Stimulated activated CD4-positive, alpha-beta T cell treated with anti-CD3 and anti-CD28 coated beads, Interleukin-4, amount 100 ng/mL, for 48 hours (primary cell): ENCODE data around the gene ALK.

ENCODE experiments used
- DNase-seq, 2 donors: peaks; one replicate each; pipeline ENCODE4 v3.0.0-alpha.2; 2020; ENCODE audit warnings: low read depth in 2 of 2

ALK gene

DNA sequence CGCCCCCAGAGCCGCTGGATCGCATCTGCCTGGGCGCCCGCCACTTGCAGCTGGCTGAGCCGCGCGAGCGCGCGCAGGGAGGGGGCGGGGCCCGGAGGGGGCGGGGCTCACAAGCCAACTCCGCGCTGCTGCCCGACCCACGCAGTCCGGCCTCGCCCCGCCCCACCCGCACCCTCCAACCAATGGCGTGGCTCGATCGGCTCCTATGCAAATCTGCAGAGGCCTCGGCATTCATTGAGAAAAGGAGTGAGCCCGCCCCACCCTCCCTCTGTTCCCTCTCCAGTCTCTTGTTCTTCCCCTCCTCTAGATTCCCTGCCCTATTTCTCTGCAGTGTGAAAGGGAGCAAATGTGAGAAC is at the start of gene ALK:
ALK (minus strand) TSS at position 27 of the 356 bp plus-strand sequence. CDS start 927 bp downstream, outside the sequence.
- DNase-seq, result peak; percentile 64 to 69

DNA sequence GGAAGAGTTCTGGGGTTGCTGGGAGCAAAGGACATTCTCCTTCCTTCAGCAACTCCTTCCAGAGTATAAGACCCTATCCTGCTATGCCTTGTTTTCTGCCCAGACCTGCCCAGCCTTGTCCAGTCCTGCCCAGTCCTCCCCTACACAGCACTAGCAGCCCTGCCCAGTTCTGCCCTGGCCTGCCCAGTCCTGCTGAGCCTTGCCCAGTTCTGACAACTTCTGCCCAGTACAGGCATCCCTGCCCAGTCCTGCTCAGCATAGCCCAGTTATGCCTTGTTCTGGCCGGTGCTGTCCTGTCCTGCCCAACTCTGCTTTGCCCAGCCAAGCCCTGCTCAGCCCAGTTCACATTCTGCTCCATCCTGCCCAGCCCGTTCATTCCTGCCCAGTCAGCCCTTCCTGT is 44.9 kb upstream of the ALK start:
- DNase-seq, result no peak

DNA sequence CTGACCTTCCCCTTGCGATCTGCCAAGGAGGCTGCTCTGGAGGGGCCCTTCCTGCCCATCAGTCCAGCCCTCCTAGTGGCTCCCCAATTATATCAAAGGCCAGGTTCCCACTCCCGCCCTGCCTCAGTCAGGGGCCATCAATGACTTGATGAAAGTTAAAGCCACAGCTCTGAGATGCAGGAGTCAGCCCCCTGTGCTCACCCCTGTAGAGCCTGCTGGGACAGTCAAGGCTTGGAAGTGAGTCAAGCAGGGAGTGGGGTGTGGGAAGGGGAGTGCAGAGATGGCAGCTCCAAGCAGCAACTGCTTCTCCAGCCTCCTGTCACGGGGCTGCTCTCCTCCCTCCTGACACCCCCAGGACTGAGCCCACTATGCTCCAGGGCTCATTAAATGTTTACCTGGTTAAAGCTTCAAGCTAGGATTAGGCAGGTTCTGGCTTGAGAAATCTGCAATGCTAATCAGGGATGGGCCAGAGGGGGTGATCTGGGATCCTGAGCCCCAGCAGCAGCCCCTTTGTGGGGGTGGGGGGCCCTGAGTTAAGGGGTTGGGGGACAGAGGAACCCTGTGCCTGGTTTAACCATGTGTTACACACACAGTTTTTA is 42.7 kb upstream of the ALK start:
- DNase-seq, result no peak

DNA sequence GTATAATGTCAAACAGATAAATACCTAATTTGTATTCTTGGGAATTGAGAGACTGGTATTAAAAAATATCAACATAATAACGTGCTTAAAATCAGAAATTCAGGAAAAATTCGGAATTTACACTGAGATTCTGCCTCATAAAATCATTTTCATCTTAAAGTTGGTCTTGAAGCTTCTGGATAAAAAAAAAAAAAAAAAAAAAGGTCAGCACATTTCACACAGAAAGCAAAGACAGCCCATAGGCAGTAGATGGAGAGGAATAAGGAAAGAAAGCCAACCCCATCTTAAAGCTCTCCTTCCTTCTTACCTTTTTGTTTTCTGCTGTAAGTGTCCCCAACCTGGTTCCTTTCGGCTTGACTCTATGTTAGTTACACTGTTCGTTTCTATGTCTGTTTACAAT is 41.5 kb upstream of the ALK start:
- DNase-seq, result no peak

DNA sequence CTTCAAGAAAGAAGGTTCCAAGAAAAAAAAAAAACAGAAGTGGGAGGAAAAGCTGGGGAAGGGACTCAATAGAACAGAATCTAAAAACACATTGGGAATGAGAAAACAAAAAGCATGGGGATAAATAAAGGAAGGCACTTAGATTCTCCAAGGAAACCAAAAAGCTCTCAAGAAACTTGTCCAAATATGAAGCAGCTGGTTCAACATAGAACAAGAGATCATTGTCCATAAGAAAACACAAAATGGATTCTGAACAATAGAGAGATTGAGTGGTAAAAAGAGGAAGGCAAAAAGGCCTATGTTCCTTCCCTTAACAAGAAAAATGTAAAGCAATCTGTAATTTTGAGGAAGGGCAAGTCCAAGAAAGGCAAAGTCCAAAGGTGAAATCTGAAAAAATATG is 32.9 kb upstream of the ALK start:
- no peak for DNase-seq

DNA sequence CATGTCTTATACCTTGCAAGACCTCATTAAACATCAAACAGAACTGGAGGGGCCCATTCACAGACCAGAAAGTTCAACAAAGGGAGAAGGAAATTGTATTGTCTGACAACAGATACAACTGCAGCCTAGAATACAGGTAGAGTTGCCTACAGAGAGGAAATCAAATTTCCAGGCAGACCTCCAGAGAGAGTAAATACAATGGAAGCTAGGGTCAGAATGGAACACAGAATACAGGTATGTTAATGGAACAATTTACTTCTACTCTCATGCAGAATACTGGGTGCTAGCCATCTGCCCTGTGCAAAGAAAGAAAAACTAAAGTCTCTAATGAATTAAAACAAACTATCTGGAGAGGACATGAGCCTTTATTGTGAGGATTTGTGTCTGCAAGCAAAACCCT is 31.6 kb upstream of the ALK start:
- no peak for DNase-seq

DNA sequence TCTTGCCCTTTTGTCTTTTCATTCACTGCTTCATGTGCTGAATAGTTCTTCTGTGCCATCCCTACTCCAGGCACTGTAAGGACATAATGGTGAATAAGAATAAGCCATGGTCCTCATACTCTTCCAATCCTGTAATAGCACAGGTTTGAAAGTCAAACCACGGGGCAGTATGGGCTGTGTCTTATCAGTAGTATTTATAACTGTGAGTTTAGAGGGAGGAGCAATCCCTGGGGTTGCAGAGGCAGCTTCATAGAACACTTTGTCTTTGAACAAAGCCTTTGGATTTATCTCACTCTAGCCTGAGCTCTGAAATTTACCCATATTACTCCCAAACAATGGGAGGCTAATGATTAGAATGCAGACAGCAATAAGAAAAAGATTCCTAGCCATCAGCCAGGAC is 30.2 kb upstream of the ALK start:
- DNase-seq, result no peak

DNA sequence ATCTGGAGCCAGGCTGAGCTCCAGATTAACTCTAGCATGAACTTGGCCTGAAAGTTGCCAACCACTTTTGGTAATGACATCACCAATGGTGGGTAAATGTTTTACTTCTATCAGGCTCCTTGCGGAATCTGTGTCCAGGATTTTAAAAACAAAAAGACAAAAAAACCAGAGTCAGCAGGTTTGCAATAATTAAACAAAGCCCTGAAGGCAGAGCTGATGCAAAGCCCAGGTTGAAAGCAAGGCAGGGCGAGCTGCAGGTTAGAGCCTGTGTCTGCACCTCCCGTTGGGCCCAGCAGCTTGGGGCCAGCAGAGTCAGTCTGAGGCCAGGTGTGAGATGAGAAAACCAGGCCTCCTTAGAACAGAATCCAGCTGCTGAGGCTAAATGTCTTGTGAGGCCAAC is 29.1 kb upstream of the ALK start:
- DNase-seq, result no peak

DNA sequence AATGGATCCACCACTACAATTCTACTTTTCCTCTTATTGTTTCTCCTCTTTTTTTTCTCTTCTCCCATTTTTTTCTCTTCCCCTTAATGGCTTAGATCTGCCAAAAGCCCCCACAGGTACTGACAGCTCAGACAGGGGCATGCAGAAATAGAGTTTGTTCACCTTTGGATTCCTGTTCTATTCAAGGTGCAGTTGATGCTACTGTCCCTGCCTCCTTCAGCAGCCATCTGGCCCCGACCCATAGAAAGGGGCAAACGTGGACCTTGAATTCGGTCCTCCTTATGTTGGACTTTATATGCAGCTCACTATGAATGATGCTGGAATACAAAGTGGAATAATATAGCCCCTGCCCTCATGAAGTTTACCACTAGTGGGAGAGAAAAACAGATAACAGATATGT is 27.7 kb upstream of the ALK start:
- no peak for DNase-seq

DNA sequence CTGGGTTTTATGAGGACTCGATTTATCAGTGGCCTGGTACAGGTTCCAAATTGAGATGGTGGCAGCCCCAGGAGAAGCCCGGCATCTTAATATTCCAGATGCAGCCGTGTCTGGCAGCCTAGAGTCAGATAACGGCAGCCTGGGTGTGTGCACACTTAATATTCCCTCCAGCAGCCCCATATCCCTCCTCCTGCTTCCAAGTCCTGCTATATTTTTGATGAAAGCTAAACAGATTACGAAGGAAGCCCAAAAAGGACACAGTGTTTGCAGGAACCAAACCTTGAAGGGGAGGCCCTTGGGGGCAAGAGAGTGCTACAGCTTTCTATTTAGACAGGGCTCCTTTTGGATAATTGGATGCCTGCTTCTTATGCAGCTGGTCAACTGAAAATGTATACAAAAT is 25.1 kb upstream of the ALK start:
- DNase-seq, result no peak

DNA sequence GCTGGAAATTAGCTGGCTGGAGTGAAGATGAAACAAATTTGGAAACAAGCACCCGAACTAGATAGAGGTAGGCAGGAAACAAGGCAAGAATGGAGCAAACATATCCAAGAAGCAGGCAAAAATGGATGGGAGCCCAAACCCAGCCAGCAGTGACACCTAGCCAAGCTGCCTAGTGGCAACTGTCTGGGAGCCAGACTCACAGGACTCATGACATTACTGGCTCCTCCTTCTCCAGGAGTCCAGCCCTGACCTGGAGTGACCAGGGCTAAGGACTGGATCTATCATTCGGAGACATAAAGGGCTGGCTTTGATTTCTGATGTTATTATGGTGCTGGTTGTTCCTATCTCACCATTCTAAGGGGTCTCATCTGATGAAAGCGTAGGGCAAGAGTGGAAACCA is 21.3 kb upstream of the ALK start:
- DNase-seq, result no peak

DNA sequence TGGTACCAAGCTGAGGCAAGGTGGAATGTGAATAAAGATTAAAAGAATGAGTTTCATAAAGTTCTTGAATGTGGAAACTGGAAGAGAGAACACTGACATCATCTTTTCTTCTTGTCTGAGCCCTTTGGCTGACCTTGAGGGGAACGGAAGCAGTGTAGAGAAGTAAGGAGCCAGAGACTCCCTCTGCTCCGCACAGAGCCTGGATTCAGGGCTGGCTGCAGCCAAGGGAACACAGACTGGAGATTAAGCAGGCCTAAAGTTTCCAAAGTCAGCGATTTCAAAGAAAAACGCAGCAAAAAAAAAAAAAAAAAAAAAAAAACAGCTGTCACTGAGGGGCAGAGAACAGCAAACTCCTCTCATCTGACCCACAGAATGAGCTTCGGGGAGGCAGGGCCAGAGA is 19.3 kb upstream of the ALK start:
- no peak for DNase-seq

DNA sequence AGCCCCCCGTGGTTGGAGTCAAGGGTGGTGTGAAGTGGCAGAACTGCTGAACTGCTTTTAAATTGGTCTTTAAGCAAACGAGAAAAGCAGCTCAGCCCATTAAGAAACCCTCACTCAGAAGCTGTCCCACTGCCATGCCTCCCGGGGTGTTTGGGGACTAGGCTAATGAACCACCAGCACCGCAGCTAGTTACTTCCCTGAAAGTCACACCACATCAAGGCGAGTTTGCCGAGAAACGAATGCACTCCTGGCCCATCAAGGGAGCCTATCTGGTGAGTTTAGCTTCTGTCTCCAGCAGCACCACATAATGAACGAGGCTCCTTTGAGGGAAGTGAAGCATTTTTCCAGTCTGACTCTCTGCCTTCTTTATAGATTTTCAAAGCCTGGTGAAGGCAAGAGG is 14.6 kb upstream of the ALK start:
- DNase-seq, result no peak

DNA sequence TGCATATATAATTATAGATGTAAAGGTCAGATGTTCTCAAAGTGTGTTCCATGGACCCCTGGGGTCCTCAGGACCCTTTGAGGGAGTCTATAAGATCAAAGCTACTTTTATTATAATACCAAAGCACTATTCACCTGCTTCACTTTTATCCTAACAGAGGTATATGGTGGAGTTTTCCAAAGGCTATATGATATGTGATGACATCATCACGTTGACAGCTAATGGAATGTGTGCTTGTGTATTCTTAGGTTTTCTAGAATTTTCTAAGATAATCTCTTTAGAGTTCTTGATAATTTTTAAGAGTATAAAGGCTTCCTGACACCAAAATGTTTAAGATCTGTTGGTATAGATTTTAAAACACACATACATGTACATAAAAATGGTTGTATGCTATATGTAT is 10.4 kb upstream of the ALK start:
- DNase-seq, result no peak

DNA sequence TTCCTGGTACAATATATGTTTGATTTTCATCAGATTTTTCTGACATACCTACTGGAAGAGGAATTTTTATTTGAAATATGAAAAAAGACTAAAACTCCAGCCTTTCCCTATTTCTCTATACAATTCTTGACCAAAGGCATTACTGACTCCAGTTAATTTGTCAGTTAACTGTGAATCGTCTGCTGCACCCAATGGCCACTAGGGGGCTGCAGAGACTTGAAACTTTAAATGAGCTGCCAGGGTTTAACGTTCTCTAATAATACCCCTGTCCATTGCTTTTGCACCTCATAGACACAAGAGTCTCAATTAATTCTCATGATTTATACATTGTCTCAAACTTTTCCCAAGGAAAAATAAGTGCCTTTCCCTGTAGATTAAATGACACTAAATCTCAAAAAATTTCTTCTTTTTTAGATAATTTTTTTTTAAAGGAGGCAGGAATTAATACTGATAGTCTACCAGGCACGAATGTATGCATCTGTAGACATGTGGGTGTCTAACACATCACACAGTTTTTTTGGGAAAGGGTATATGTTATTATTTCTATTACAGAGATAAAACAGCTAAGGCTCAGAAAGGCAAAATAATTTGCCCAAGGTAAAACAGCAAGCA is 1.8 kb upstream of the ALK start:
- peak in 1 of 2 donors; percentile 23 for DNase-seq

DNA sequence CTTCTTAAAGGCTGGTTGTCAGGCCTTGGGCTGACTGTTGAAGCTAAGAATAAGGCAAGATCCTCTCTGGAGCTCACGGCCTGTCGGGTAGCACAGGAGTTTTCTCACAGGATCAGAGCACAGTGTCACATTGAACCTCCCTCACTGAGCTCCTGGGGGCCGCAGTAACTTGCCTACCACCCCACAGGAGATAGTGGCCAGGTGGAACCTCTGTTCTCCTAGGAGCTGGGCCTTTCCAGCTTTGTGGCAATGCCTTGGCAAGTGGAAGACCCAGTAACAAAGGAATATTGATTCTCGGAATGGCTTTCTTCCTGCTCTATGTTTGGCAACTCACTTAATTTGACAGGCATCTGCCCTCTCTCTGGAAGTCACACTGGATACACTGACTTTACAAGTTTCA is 1.2 kb upstream of the ALK start:
- no peak for DNase-seq

DNA sequence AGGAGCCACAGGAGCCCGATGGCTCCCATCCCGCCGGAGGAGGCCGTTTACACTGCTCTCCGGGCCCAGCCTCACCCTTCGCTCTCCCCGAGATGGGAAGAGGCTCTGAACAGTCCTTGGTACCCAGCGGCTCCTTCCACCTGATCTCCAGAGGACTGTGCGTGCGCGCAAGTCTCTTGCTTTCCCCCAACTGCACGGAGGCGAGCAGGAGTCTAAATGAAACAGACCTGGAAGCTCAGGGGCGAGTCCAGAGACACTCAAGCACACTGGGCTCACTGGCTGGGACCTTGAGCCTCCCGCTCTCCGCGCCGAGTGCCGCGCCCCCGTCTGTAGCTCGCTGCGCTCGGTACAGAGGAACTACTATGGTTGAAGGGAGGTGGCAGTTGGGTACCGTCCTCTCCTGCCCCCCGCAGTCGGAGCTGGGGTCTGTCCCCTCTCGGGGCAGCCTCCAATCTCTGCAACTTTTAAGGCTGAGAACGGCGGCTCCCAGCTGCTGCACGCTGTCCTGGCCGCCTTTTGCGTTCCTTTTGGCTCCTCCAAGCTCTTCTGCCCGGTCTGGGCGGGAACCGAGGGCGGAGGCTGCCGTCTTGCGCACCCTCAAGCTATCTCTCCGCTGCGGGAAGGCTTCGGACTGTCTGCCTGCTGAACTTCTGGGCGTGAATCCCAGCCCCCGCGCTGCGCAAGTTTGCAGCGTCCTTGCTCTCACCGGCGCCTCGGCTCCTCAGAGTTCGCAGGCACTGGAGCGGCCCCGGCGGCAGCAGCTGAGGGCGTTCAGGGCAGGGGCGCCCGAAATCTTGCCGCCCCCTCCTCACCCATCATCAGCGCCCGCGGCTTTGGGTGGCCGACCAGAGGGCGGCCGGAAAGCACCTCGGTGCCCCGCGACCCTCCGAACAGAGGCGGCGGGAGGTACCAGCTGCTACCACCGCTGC is 491 bp downstream of the ALK start:
- DNase-seq, result no peak

DNA sequence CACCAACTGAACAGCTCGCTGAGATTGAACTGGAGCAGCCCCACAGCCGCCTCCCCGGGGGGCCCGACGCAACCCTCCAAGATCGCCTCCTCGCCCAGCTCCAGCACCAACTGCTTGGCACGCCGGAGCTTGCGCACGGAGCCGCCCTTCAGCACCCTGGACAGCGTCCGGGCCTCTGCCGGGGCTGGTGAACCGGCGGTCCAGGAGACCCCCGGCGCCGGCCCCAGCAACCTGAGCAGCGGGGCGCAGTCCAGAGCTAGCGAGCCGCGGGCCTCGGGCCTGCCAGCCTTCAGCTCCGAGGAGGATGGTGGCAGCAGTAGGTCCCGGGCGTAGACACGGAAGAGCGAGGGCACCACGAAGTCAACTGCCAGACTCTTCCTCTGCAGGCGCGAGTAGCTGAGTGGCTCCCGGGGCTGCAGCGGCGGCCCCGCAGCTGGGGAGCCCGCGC is 1.2 kb downstream of the ALK start:
- DNase-seq, result peak; percentile 19 to 54

DNA sequence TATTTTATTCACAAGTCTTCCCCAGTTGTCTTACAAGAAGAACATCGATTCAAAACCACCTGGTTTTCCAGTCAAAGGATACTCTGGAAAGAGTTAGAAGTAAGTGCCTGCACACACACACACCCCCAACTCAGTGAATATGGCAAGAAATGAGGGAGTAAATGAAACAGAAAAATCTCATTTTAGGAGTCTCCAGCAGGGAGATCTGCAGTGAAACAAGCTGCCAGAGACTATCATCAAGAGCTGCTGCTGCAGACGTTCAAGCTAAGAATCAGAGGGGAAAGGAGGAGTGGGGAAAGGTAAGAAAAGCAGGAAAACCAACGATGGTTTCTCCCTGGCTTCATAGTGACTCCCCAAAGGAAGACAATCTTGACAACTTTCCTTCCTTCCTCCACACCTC is 2.4 kb downstream of the ALK start:
- DNase-seq, result no peak

DNA sequence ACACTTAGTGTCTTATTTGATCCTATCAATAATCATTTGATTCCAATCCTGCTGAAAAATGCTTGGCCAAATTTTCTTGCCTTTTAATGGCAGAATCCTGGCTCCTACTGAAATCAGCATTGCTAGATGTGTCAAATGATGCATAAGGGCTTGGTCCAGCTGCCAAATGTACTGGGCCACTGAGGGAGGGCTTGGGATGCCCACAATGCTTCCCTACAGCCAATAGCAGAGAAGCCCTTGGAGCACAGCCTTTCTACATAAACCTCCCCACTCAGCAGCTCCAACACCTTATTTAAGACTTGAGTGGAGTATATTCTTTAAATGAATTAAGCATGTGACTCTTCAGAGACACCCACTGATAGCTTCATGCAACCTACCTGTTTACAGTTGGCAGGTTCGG is 3.6 kb downstream of the ALK start:
- no peak for DNase-seq

DNA sequence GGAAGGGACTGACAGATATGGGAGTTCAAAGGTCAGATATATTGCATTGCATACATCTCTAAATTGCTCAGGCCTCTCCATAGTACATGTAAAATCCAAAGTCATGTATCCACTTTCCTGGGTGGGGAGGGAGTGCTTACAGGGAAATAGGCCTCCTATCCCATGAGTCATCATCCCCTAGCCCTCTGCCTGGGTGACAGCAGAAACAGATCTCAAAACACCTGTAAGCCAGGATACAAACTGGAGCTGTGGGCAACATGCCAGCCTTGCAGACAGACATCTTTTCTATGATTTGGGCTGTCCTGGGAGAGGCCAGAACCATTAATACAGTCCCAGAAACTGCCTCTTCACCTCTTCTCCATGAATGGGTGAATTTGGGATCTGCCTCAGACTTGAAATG is 4.8 kb downstream of the ALK start:
- no peak for DNase-seq

DNA sequence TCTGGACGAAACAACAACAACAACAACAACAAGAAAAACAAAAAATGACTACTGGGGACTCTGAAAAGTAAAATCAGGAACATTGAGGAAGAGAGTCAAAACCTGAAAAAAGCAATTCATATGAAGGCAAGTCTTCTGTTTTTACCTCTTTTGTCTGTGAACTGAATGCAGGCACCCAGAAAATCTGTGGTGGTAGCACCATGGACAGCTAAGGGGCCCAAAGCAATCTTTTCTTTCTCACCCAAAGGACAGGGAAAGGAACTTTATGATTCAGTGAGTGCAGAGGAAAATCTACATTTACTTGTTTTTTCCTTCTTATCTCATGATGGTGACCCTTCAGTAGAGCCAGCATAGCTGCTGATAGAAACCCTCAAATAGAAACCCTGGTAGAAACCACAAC is 10.4 kb downstream of the ALK start:
- no peak for DNase-seq

DNA sequence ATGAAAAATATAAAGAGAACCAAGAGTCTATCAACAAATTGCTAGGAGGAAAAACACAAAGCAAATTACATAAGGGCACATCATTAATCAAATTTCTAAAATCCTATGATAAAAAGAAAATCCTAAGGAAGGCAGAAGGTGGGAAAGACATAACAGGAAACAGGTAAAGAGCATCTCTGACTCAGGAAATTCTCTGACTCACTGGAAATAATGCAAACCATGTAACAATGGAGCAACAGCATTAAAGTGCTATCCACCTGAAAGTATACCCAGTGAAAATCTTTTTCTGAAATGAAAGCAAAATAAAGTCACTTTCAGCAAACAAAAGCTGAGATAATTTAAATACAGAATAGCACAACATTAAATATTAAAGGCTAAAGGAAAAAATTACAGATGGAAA is 10.9 kb downstream of the ALK start:
- no peak for DNase-seq
